HCT116 (cell line): ENCODE data around the gene ZNF358. TPM values are rescaled to one million over a fixed set of nuclear protein-coding genes. Genes with fewer than 3 reads are reported as not detected.

Source experiments
- ATAC-seq: fragments of 200-7000 bp; cut with Tn5 transposase; 2 replicates; pipeline ENCODE4 v1.9.1; 2020; ENCODE audit warnings: mild to moderate bottlenecking, moderate library complexity
- BruUV-seq: library from RNA; stranded (reverse); fragments of 400-500 nt; replicated peaks from 2 replicates; lab custom pipeline; 2021; lab: Mats Ljungman, UMichigan
- CTCF ChIA-PET: fragments of 300-600 bp; sonication (Branson Sonifier 250); formaldehyde crosslinking; loops from one replicate; lab custom pipeline; 2021; ENCODE audit warnings: antibody characterized with exemption; lab: Charles Lee
- POLR2A ChIA-PET: fragments of 300-600, 350-600 bp; sonication (Branson Sonifier 250); formaldehyde crosslinking; loops from one replicate; lab custom pipeline; 2021; ENCODE audit warnings: antibody characterized with exemption; lab: Charles Lee
- RAD21 ChIA-PET, 2 experiments: fragments of 300-600 bp; sonication (Branson Sonifier 250); formaldehyde crosslinking; loops; one replicate each; lab custom pipeline; 2023; ENCODE audit warnings: low total read pairs in 2 of 2; ENCODE audit not compliant: uncharacterized antibody in 2 of 2, unreplicated experiment in 2 of 2, low non-redundant PET in 1 of 2; lab: Charles Lee
- DNase-seq: peaks from one replicate; pipeline ENCODE4 v3.0.0-alpha.2; 2010; ENCODE audit warnings: low read depth, low spot score
- H2AFZ ChIP-seq: fragments of 200-600 bp; shearing (Covaris generic), sonication (generic); 2 replicates; pipeline ENCODE4 v1.6.1; 2017; ENCODE audit warnings: low read depth, mixed run types, mixed read lengths, antibody characterized with exemption, low read length; ENCODE audit not compliant: poor library complexity, severe bottlenecking
- H3K27ac ChIP-seq: 2 replicates; pipeline ENCODE4 v1.5.1; 2012; ENCODE audit warnings: low read depth, low read length
- H3K27me3 ChIP-seq: fragments of 200-600 bp; sonication (generic); 2 replicates; pipeline ENCODE4 v1.6.1; 2016; ENCODE audit warnings: mixed run types, low read length, mixed read lengths; ENCODE audit not compliant: insufficient read depth
- H3K36me3 ChIP-seq, 2 experiments: fragments of 200-500 bp in 1 of 2; fragments of 200-600 bp in 1 of 2; sonication (Bioruptor generic) in 1 of 2; sonication (generic) in 1 of 2; 2 replicates each; pipeline versions ENCODE4 v1.5.1 to v1.6.1; 2014 to 2016; ENCODE audit warnings: low read length in 2 of 2, inconsistent platforms in 1 of 2, mixed read lengths in 1 of 2, mixed run types in 1 of 2; ENCODE audit not compliant: insufficient read depth in 2 of 2, control insufficient read depth in 1 of 2
- H3K4me1 ChIP-seq, 2 experiments: fragments of 200-600 bp in 1 of 2; sonication (generic) in 1 of 2; 2 replicates each; pipeline versions ENCODE4 v1.5.1 to v1.6.1; 2012 to 2017; ENCODE audit warnings: low read length in 2 of 2, inconsistent platforms in 1 of 2, mild to moderate bottlenecking in 1 of 2, mixed read lengths in 1 of 2, mixed run types in 1 of 2, moderate library complexity in 1 of 2; ENCODE audit not compliant: insufficient read depth in 2 of 2, control insufficient read depth in 1 of 2
- H3K4me2 ChIP-seq: fragments of 200-600 bp; sonication (generic); 2 replicates; pipeline ENCODE4 v1.6.1; 2017; ENCODE audit warnings: mixed run types, low read length, mixed read lengths
- H3K4me3 ChIP-seq, 2 experiments: fragments of 200-600 bp in 1 of 2; sonication (generic) in 1 of 2; replicated peaks in 1 of 2; 2 replicates each; pipeline ENCODE4 v1.5.1; 2011 to 2016; ENCODE audit warnings: low read length in 2 of 2, control low read depth in 1 of 2, low read depth in 1 of 2, mild to moderate bottlenecking in 1 of 2, mixed read lengths in 1 of 2, mixed run types in 1 of 2
- H3K79me2 ChIP-seq: fragments of 200-600 bp; sonication (generic); 2 replicates; pipeline ENCODE4 v1.6.1; 2017; ENCODE audit warnings: mild to moderate bottlenecking, mixed run types, low read length, moderate library complexity, mixed read lengths; ENCODE audit not compliant: insufficient read depth
- H3K9ac ChIP-seq: fragments of 200-600 bp; sonication (generic); 2 replicates; pipeline ENCODE4 v1.6.1; 2016; ENCODE audit warnings: low read length, mixed read lengths
- H3K9me2 ChIP-seq: fragments of 200-600 bp; sonication (generic), shearing (Covaris generic); 2 replicates; pipeline ENCODE4 v1.6.1; 2017; ENCODE audit warnings: mixed run types, mild to moderate bottlenecking, moderate library complexity; ENCODE audit not compliant: insufficient read depth
- H3K9me3 ChIP-seq, 2 experiments: fragments of 200-500 bp in 1 of 2; fragments of 200-600 bp in 1 of 2; sonication (Bioruptor generic) in 1 of 2; sonication (generic) in 1 of 2; 2 replicates each; pipeline ENCODE4 v1.6.1; 2014 to 2017; ENCODE audit warnings: low read length in 2 of 2, mixed read lengths in 2 of 2, inconsistent platforms in 1 of 2, low read depth in 1 of 2, mild to moderate bottlenecking in 1 of 2, mixed run types in 1 of 2, moderate library complexity in 1 of 2; ENCODE audit not compliant: control insufficient read depth in 1 of 2, insufficient read depth in 1 of 2
- H4K20me1 ChIP-seq: fragments of 200-600 bp; sonication (generic), shearing (Covaris generic); 2 replicates; pipeline ENCODE4 v1.6.1; 2017; ENCODE audit warnings: mixed run types, mild to moderate bottlenecking, moderate library complexity; ENCODE audit not compliant: insufficient read depth
- ATF3 ChIP-seq: IDR thresholded peaks from 2 replicates; pipeline ENCODE4 v1.6.1; 2012
- CBX3 ChIP-seq: IDR thresholded peaks from 2 replicates; pipeline ENCODE4 v1.6.1; 2012; ENCODE audit warnings: low read depth
- MAX ChIP-seq: IDR thresholded peaks from 2 replicates; pipeline ENCODE4 v1.6.1; 2012
- POLR2A ChIP-seq: IDR thresholded peaks from 2 replicates; pipeline ENCODE4 v1.7.0; 2011; ENCODE audit warnings: borderline replicate concordance; ENCODE audit not compliant: insufficient read depth, insufficient read length; ENCODE audit errors: extremely low read depth
- POLR2AphosphoS5 ChIP-seq: IDR thresholded peaks from 2 replicates; pipeline ENCODE4 v1.6.1; 2011; ENCODE audit warnings: mild to moderate bottlenecking, low read depth, low read length, moderate library complexity
- SIN3A ChIP-seq: IDR thresholded peaks from 2 replicates; pipeline ENCODE4 v1.6.1; 2012; ENCODE audit warnings: low read depth
- SP1 ChIP-seq: IDR thresholded peaks from 2 replicates; pipeline ENCODE4 v1.6.1; 2012; ENCODE audit warnings: low read depth
- SRF ChIP-seq: IDR thresholded peaks from 2 replicates; pipeline ENCODE4 v1.6.1; 2012; ENCODE audit warnings: low read depth
- TCF7L2 ChIP-seq: IDR thresholded peaks from 2 replicates; pipeline ENCODE4 v1.7.0; 2011; ENCODE audit warnings: borderline replicate concordance, inconsistent platforms; ENCODE audit not compliant: insufficient read depth, insufficient read length; ENCODE audit errors: extremely low read depth
- YY1 ChIP-seq: IDR thresholded peaks from 2 replicates; pipeline ENCODE4 v1.6.1; 2011; ENCODE audit warnings: low read length, low read depth, moderate library complexity, mild to moderate bottlenecking; ENCODE audit not compliant: insufficient replicate concordance; ENCODE audit errors: extremely low read depth
- ZFX ChIP-seq: fragments of 450-650 bp; IDR thresholded peaks from 2 replicates; pipeline ENCODE4 v1.6.1; 2017
- ZNF274 ChIP-seq: fragments of 200-500 bp; sonication (Bioruptor generic); IDR thresholded peaks from 2 replicates; pipeline ENCODE4 v1.6.1; 2014; ENCODE audit warnings: mild to moderate bottlenecking, low read depth, low read length, inconsistent platforms
- intact Hi-C: fragments of 100-400 bp; cut with micrococcal nuclease; formaldehyde crosslinking; loops from 2 replicates; pipeline ENCODE4 v1.10.0; 2022
- total RNA-seq: library from RNA; stranded (reverse); gene quantifications from one replicate; pipeline ENCODE4 v1.2.1, GENCODE V29; 2021; ENCODE audit not compliant: unreplicated experiment

ZNF358 gene
- total RNA-seq, 1 experiment from 2014 or later, result 20.7 TPM

DNA sequence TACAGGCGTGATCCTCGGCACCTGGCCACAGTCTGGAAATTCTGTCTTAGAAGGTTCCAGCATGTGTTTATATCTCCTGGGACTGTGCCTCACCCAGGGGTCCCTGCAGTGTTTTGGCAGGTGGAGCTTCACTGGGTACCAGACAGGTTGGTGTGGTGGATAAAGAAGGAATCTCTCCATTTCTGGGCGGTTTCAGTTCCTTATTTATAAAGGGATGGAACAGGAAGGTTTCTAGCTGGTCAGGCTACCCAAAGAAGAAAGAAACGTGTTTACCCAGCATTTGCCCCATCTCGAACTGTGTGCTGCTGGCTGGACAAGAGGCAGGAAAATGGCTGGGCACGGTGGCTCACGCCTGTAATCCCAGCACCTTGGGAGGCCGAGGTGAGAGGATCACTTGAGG lies 29.4 kb downstream of the ZNF358 start (continued):
- TF ChIP-seq MAX, result no peak

GRCh38 chr19:7545904-7546303 lies 30.0 kb downstream of the ZNF358 start:
- Histone ChIP-seq H3K4me1 (peaks cover 0 to 8% of the 10 kb centered on the region in 2 experiments; a peak in 3 of 4 replicates), H3K79me2 (no peaks in the 10 kb centered on the region), H3K4me3 (no peak overlapping the region), H4K20me1 (no peaks in the 10 kb centered on the region), H3K36me3 (peaks cover 2 to 20% of the 10 kb centered on the region in 2 experiments; a peak in 3 of 4 replicates), H3K4me2 (no peak overlapping the region), H3K27ac (no peak overlapping the region), H3K9ac (no peak overlapping the region), H2AFZ (no peak overlapping the region), H3K9me2 (no peaks in the 10 kb centered on the region), H3K9me3 (no peaks in the 10 kb centered on the region), H3K27me3 (no peaks in the 10 kb centered on the region)
- ChIA-PET CTCF (no interaction called here), POLR2A (no interaction called here), RAD21 (no interaction called here)
- no TSS peak for BruUV-seq
- intact Hi-C loops, result no loop called here
- ATAC-seq (no peak), DNase-seq (no peak)
- no peak for TF ChIP-seq MAX
- no peak for TF ChIP-seq ATF3
- no peak for TF ChIP-seq ZNF274
- TF ChIP-seq ZFX, result no peak
- TF ChIP-seq SRF, result no peak
- TF ChIP-seq SIN3A, result no peak
- no peak for TF ChIP-seq SP1
- no peak for TF ChIP-seq POLR2A
- TF ChIP-seq YY1, result no peak
- no peak for TF ChIP-seq CBX3
- no peak for TF ChIP-seq TCF7L2
- no peak for TF ChIP-seq POLR2AphosphoS5
